ENCODE measurements around the gene WHRN. TPM values are rescaled to one million over a fixed set of nuclear protein-coding genes. Genes with fewer than 3 reads are reported as not detected.

Gene WHRN
- total and polyA plus RNA-seq, 5 donors from 2014 or later = 1.00 to 24.2 (median 1.4) TPM

GRCh38 chr9:114389612-114390368, 115.5 kb downstream of the WHRN start:
- Histone ChIP-seq H3K9me3 (ENCODE audit: control insufficient read depth in 2 of 2, low read length in 2 of 2) (no peaks in the 10 kb centered on the region), H3K27ac (ENCODE audit: insufficient read depth, low read length, poor library complexity, severe bottlenecking) (peak overlapping the region; percentile 98), H3K4me3 (ENCODE audit: low read depth, low read length) (peak overlapping the region; percentile 98), H3K27me3 (ENCODE audit: control insufficient read depth, insufficient read depth, low read length) (no peaks in the 10 kb centered on the region), H3K4me1 (ENCODE audit: control insufficient read depth, insufficient read depth, low read length, poor library complexity, severe bottlenecking) (peaks cover 78% of the 10 kb centered on the region), H3K36me3 (ENCODE audit: control insufficient read depth, insufficient read depth, low read length) (peaks cover 7% of the 10 kb centered on the region)
- Mint-ChIP-seq H3K4me3 (peak overlapping the region; percentile 93 to 99 (median 97)), H3K36me3 (peaks cover 26% of the 10 kb centered on the region), H3K4me1 (peaks cover 10 to 74% (median 55%) of the 10 kb centered on the region in 4 donors), H3K27ac (peak overlapping the region; percentile 96 to 100 (median 97)), H3K9me3 (peaks cover 0 to 2% (median 0%) of the 10 kb centered on the region in 7 donors), H3K27me3 (no peaks in the 10 kb centered on the region)
- no peak for ATAC-seq (ENCODE audit: low read depth in 2 of 2)
- DNase-seq = no peak

- H3K27me3 Mint-ChIP-seq = no peaks in the 10 kb centered on the region
- peaks cover 10 to 73% (median 52%) of the 10 kb centered on the region in 4 donors for H3K4me1 Mint-ChIP-seq
- peaks cover 0 to 2% (median 0%) of the 10 kb centered on the region in 7 donors for H3K9me3 Mint-ChIP-seq
- H3K36me3 Mint-ChIP-seq = peaks cover 28% of the 10 kb centered on the region
- H3K27ac ChIP-seq (ENCODE audit: insufficient read depth, low read length, poor library complexity, severe bottlenecking) = peak overlapping the region; percentile 98
- peaks cover 10% of the 10 kb centered on the region for H3K36me3 ChIP-seq (ENCODE audit: control insufficient read depth, insufficient read depth, low read length)
- H3K27ac Mint-ChIP-seq = peak overlapping the region; percentile 96 to 100 (median 97)
- H3K4me1 ChIP-seq (ENCODE audit: control insufficient read depth, insufficient read depth, low read length, poor library complexity, severe bottlenecking) = peaks cover 79% of the 10 kb centered on the region
- peak overlapping the region; percentile 93 to 99 (median 97) for H3K4me3 Mint-ChIP-seq
- ATAC-seq (ENCODE audit: low read depth in 2 of 2) (no peak), DNase-seq (no peak)
- H3K27me3 ChIP-seq (ENCODE audit: control insufficient read depth, insufficient read depth, low read length) = no peaks in the 10 kb centered on the region
- H3K9me3 ChIP-seq (ENCODE audit: control insufficient read depth in 2 of 2, low read length in 2 of 2) = no peaks in the 10 kb centered on the region
- H3K4me3 ChIP-seq (ENCODE audit: low read depth, low read length) = peak overlapping the region; percentile 98
Observed at GRCh38 chr9:114388764-114389375, 116.4 kb downstream of the WHRN start.

GRCh38 chr9:114388357-114388682, 117.0 kb downstream of the WHRN start:
- Mint-ChIP-seq H3K9me3 (peaks cover 0 to 2% (median 0%) of the 10 kb centered on the region in 7 donors), H3K4me1 (peaks cover 10 to 74% (median 53%) of the 10 kb centered on the region in 4 donors), H3K27ac (peak overlapping the region; percentile 96 to 100 (median 97)), H3K36me3 (peaks cover 31% of the 10 kb centered on the region), H3K4me3 (peak overlapping the region; percentile 93 to 99 (median 97)), H3K27me3 (no peaks in the 10 kb centered on the region)
- Histone ChIP-seq H3K36me3 (ENCODE audit: control insufficient read depth, insufficient read depth, low read length) (peaks cover 14% of the 10 kb centered on the region), H3K4me1 (ENCODE audit: control insufficient read depth, insufficient read depth, low read length, poor library complexity, severe bottlenecking) (peaks cover 79% of the 10 kb centered on the region), H3K4me3 (ENCODE audit: low read depth, low read length) (peak overlapping the region; percentile 98), H3K9me3 (ENCODE audit: control insufficient read depth in 2 of 2, low read length in 2 of 2) (no peaks in the 10 kb centered on the region), H3K27me3 (ENCODE audit: control insufficient read depth, insufficient read depth, low read length) (no peaks in the 10 kb centered on the region), H3K27ac (ENCODE audit: insufficient read depth, low read length, poor library complexity, severe bottlenecking) (peak overlapping the region; percentile 98)
- DNase-seq = no peak
- no peak for ATAC-seq (ENCODE audit: low read depth in 2 of 2)

GRCh38 chr9:114387680-114388356, 117.5 kb downstream of the WHRN start, which contains the start of gene AKNA:
TSS of gene AKNA (minus strand) at chr9:114387982. CDS start at chr9:114381333, 6,649 bp downstream.
- DNase-seq (peak; percentile 71 to 93 (median 83)), ATAC-seq (ENCODE audit: low read depth in 2 of 2) (peak; percentile 54 to 55)
- Mint-ChIP-seq H3K4me1 (peaks cover 9 to 74% (median 53%) of the 10 kb centered on the region in 4 donors), H3K27me3 (no peaks in the 10 kb centered on the region), H3K27ac (peak within 1 kb of the TSS; percentile 96 to 100 (median 97)), H3K9me3 (peaks cover 0 to 2% (median 0%) of the 10 kb centered on the region in 7 donors), H3K4me3 (peak within 1 kb of the TSS; percentile 93 to 99 (median 97)), H3K36me3 (peaks cover 36% of the 10 kb centered on the region)
- Histone ChIP-seq H3K4me1 (ENCODE audit: control insufficient read depth, insufficient read depth, low read length, poor library complexity, severe bottlenecking) (peaks cover 80% of the 10 kb centered on the region), H3K4me3 (ENCODE audit: low read depth, low read length) (peak within 1 kb of the TSS; percentile 98), H3K36me3 (ENCODE audit: control insufficient read depth, insufficient read depth, low read length) (peaks cover 15% of the 10 kb centered on the region), H3K27me3 (ENCODE audit: control insufficient read depth, insufficient read depth, low read length) (no peaks in the 10 kb centered on the region), H3K9me3 (ENCODE audit: control insufficient read depth in 2 of 2, low read length in 2 of 2) (no peaks in the 10 kb centered on the region), H3K27ac (ENCODE audit: insufficient read depth, low read length, poor library complexity, severe bottlenecking) (peak within 1 kb of the TSS; percentile 98)

- H3K27ac Mint-ChIP-seq = peak overlapping the region; percentile 96 to 100 (median 97)
- no peaks in the 10 kb centered on the region for H3K27me3 Mint-ChIP-seq
- H3K4me3 ChIP-seq (ENCODE audit: low read depth, low read length) = peak overlapping the region; percentile 98
- H3K27ac ChIP-seq (ENCODE audit: insufficient read depth, low read length, poor library complexity, severe bottlenecking) = peak overlapping the region; percentile 98
- peaks cover 16% of the 10 kb centered on the region for H3K36me3 ChIP-seq (ENCODE audit: control insufficient read depth, insufficient read depth, low read length)
- H3K4me1 ChIP-seq (ENCODE audit: control insufficient read depth, insufficient read depth, low read length, poor library complexity, severe bottlenecking) = peaks cover 80% of the 10 kb centered on the region
- peaks cover 40% of the 10 kb centered on the region for H3K36me3 Mint-ChIP-seq
- peaks cover 0 to 2% (median 0%) of the 10 kb centered on the region in 7 donors for H3K9me3 Mint-ChIP-seq
- no peaks in the 10 kb centered on the region for H3K27me3 ChIP-seq (ENCODE audit: control insufficient read depth, insufficient read depth, low read length)
- DNase-seq = peak in 1 of 3 donors; percentile 58
- peaks cover 11 to 74% (median 54%) of the 10 kb centered on the region in 4 donors for H3K4me1 Mint-ChIP-seq
- H3K4me3 Mint-ChIP-seq = peak overlapping the region; percentile 93 to 99 (median 97)
- no peak for ATAC-seq (ENCODE audit: low read depth in 2 of 2)
- no peaks in the 10 kb centered on the region for H3K9me3 ChIP-seq (ENCODE audit: control insufficient read depth in 2 of 2, low read length in 2 of 2)
Observed at GRCh38 chr9:114386886-114387679, 118.2 kb downstream of the WHRN start.

GRCh38 chr9:114386361-114386885, 118.8 kb downstream of the WHRN start:
- Mint-ChIP-seq H3K9me3 (peaks cover 0 to 2% (median 0%) of the 10 kb centered on the region in 7 donors), H3K36me3 (peaks cover 44% of the 10 kb centered on the region), H3K27ac (peak overlapping the region; percentile 96 to 100 (median 97)), H3K4me1 (peaks cover 11 to 76% (median 57%) of the 10 kb centered on the region in 4 donors), H3K4me3 (peak overlapping the region; percentile 93 to 99 (median 97)), H3K27me3 (no peaks in the 10 kb centered on the region)
- peak overlapping the region; percentile 98 for H3K4me3 ChIP-seq (ENCODE audit: low read depth, low read length)
- ATAC-seq (ENCODE audit: low read depth in 2 of 2) (no peak), DNase-seq (no peak)
- peaks cover 19% of the 10 kb centered on the region for H3K36me3 ChIP-seq (ENCODE audit: control insufficient read depth, insufficient read depth, low read length)
- peaks cover 83% of the 10 kb centered on the region for H3K4me1 ChIP-seq (ENCODE audit: control insufficient read depth, insufficient read depth, low read length, poor library complexity, severe bottlenecking)
- H3K9me3 ChIP-seq (ENCODE audit: control insufficient read depth in 2 of 2, low read length in 2 of 2) = no peaks in the 10 kb centered on the region
- H3K27me3 ChIP-seq (ENCODE audit: control insufficient read depth, insufficient read depth, low read length) = no peaks in the 10 kb centered on the region
- peak overlapping the region; percentile 98 for H3K27ac ChIP-seq (ENCODE audit: insufficient read depth, low read length, poor library complexity, severe bottlenecking)
